GM12865 (cell line): ENCODE measurements around the gene BSG.

Experiments used
- DNase-seq: peaks from one replicate; pipeline ENCODE4 v3.0.0; 2010; ENCODE audit warnings: low read depth
- H3K4me3 ChIP-seq: 2 replicates; pipeline ENCODE4 v1.5.1; 2011; ENCODE audit warnings: mild to moderate bottlenecking, low read depth, low read length, control low read depth
- CTCF ChIP-seq: IDR thresholded peaks from 2 replicates; pipeline ENCODE4 v1.5.1; 2011; ENCODE audit warnings: low read length, control low read depth, low read depth, inconsistent platforms; ENCODE audit not compliant: insufficient read depth; ENCODE audit errors: missing control alignments

The BSG gene

DNA sequence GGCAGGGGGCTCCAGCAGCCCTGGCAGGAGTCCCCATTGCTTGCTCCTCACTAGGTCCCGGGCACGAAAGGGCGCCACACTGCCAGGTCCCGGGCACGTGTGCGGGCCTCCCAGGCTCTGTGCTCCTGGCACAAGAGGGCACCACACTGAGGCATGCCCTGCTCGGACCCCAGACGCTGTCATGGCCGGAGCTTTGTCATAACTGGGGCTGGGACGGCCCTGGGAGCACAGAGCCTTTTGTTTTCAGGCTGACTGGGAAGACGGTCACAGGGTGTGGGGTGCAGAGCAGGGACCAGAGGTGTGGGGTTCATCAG is 7.4 kb downstream of the BSG start:
- no peak overlapping the region for H3K4me3 ChIP-seq
- DNase-seq = no peak
- TF ChIP-seq CTCF = no peak

DNA sequence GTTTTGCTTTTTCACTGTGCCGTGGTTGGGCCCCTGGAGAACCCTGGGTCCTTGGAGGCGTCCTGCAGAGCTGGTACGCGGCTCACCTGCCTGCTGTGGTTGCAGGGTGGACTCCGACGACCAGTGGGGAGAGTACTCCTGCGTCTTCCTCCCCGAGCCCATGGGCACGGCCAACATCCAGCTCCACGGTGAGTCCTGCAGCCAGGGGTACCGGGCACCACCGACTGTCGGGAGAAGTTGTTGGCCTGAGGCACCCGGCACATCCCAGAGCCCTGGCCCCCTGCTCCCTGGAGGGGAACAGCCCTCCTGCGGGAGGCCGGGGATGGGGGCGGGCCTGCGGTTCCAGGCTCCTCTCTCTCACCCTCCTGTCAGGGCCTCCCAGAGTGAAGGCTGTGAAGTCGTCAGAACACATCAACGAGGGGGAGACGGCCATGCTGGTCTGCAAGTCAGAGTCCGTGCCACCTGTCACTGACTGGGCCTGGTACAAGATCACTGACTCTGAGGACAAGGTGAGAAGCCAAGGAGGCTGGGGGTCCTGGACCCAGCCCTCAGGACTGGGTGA is 8.0 kb downstream of the BSG start:
- TF ChIP-seq CTCF = no peak
- no peak overlapping the region for H3K4me3 ChIP-seq
- DNase-seq = no peak

- no peak for TF ChIP-seq CTCF
- no peak overlapping the region for H3K4me3 ChIP-seq
- no peak for DNase-seq
Observed at GRCh38 chr19:581399-582111, 9.2 kb downstream of the BSG start.

DNA sequence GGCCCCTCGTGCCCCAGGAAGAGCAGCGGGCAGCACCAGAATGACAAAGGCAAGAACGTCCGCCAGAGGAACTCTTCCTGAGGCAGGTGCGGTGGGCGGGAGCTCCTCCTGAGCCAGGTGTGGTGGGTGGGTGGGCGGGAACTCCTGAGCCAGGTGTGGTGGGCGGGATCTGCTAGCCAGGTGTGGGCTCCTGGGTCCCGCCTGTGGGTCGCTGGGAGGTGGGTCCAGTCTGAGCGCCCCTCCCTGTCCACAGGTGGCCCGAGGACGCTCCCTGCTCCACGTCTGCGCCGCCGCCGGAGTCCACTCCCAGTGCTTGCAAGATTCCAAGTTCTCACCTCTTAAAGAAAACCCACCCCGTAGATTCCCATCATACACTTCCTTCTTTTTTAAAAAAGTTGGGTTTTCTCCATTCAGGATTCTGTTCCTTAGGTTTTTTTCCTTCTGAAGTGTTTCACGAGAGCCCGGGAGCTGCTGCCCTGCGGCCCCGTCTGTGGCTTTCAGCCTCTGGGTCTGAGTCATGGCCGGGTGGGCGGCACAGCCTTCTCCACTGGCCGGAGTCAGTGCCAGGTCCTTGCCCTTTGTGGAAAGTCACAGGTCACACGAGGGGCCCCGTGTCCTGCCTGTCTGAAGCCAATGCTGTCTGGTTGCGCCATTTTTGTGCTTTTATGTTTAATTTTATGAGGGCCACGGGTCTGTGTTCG is 10.3 kb downstream of the BSG start:
- no peak for DNase-seq
- no peak overlapping the region for H3K4me3 ChIP-seq
- TF ChIP-seq CTCF = no peak

DNA sequence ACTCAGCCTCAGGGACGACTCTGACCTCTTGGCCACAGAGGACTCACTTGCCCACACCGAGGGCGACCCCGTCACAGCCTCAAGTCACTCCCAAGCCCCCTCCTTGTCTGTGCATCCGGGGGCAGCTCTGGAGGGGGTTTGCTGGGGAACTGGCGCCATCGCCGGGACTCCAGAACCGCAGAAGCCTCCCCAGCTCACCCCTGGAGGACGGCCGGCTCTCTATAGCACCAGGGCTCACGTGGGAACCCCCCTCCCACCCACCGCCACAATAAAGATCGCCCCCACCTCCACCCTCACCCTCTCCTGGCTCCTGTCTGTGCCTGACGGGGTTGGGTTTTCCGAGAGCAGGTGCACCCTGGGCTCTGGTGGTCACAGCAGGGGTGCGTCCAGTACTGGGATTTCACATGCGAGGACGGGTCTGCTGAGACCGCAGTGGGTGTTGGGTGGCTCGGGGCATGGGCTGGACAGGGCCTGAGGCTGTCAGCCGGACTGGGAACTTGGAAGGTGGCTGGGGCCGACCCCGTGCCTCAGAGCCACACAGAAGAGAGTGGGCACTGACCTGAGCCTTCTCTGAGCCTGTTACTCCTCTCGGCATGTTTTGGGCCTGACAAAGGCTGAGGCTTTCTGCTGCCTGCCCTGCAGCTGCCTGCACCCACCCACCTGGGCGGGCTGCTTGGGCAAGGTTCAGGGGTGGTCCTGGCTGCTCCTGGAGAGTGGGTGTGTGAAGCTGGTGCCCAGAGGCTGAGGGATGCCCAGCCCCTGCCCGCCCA is 11.0 kb downstream of the BSG start:
- no peak for DNase-seq
- TF ChIP-seq CTCF = no peak
- no peak overlapping the region for H3K4me3 ChIP-seq

DNA sequence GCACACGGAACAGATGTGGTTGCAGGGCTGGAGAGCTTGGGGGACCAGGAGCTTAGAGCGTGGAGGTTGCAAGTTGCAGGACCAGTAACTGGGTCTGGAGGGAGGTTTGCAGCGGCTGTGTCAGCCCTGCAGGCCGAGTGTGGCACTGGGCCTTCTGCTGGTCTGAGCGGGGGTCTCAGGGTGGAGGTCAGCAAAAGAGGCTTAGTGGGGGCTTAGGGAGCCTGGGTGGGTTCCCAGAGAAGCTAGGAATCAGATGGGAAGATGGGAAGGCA is 11.5 kb downstream of the BSG start:
- no peak overlapping the region for H3K4me3 ChIP-seq
- TF ChIP-seq CTCF = no peak
- DNase-seq = no peak
